NOMO-1 (cell line): ENCODE data around the gene GATAD2A.
"Not testable (repeated sequence)": the region's sequence is repeated elsewhere in the genome, so short reads cannot be mapped to it uniquely, and the experiment has no call there.

Source experiments
- DNase-seq, 2 experiments: peaks; one replicate each; lab custom pipeline; 2025; ENCODE audit not compliant: unreplicated experiment in 2 of 2; lab: John Stamatoyannopoulos, UW

The GATAD2A gene

GRCh38 chr19:19443902-19444680 lies 38.6 kb downstream of the GATAD2A start:
- no peak for DNase-seq

- peak; percentile 43 to 55 for DNase-seq
Observed at GRCh38 chr19:19444681-19445155, 39.2 kb downstream of the GATAD2A start.

- DNase-seq, result no peak
Observed at GRCh38 chr19:19445288-19445687, 39.8 kb downstream of the GATAD2A start.

- no peak for DNase-seq
Observed at GRCh38 chr19:19445911-19446361, 40.5 kb downstream of the GATAD2A start.

GRCh38 chr19:19446655-19447437 lies 41.4 kb downstream of the GATAD2A start:
- no peak for DNase-seq

GRCh38 chr19:19447536-19448237 lies 42.2 kb downstream of the GATAD2A start:
- DNase-seq, result no peak

GRCh38 chr19:19448238-19448544 lies 42.7 kb downstream of the GATAD2A start:
- no peak for DNase-seq

GRCh38 chr19:19451429-19452242 lies 46.2 kb downstream of the GATAD2A start:
- no peak for DNase-seq

- no peak for DNase-seq
Observed at GRCh38 chr19:19452243-19453124, 47.0 kb downstream of the GATAD2A start.

GRCh38 chr19:19453125-19453454 lies 47.6 kb downstream of the GATAD2A start:
- no peak for DNase-seq

- DNase-seq, result not testable (repeated sequence)
Observed at GRCh38 chr19:19455166-19455919, 49.9 kb downstream of the GATAD2A start.

GRCh38 chr19:19457671-19458070 lies 52.2 kb downstream of the GATAD2A start:
- no peak for DNase-seq

GRCh38 chr19:19458110-19458816 lies 52.8 kb downstream of the GATAD2A start:
- DNase-seq, result no peak

GRCh38 chr19:19459073-19459472 lies 53.6 kb downstream of the GATAD2A start:
- DNase-seq, result peak in 1 of 2 experiments; percentile 10

- DNase-seq, result peak; percentile 65 to 67
Observed at GRCh38 chr19:19459707-19460251, 54.3 kb downstream of the GATAD2A start.

GRCh38 chr19:19460258-19460731 lies 54.8 kb downstream of the GATAD2A start:
- DNase-seq, result no peak

GRCh38 chr19:19460761-19461265 lies 55.3 kb downstream of the GATAD2A start:
- no peak for DNase-seq

GRCh38 chr19:19461306-19461670 lies 55.8 kb downstream of the GATAD2A start:
- DNase-seq, result no peak
